ENCODE results near the gene ABAT.

ABAT gene

DNA sequence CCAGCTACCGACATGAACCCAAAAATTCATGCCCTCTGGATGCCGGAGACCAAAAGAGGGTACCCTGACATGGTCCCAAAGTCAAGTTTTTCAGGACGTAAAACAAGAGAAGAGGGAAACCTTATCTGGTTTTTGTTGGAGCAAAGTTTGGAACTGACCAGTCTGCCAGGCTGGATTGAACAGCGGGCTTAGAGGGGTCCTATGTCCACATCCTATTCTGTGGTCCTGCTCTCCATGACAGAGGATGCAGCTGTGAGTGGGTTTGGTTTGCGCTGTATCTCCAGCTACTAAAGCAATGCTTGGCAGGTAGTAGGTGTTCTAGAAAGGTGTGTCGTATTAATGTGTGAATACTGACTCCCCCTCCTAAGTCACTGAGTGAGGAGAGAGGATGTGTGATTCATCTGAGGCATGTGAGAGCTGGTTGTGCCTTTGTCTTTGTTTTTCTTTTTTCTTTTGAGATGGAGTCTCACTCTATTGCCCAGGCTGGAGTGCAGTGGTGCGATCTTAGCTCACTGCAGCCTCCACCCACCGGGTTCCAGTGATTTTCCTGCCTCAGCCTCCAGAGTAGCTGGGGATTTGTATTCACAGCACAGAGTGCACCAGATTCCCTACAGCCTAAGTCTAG is 154.2 kb downstream of the ABAT start:
- TF ChIP-seq ZC3H10 (CRISPR knock-in tag; IDR thresholded peaks at IDR 0.05), result no peak
- TF ChIP-seq CSDC2 (CRISPR knock-in tag; IDR thresholded peaks at IDR 0.05), result no peak
- TF ChIP-seq, protein P1, sequence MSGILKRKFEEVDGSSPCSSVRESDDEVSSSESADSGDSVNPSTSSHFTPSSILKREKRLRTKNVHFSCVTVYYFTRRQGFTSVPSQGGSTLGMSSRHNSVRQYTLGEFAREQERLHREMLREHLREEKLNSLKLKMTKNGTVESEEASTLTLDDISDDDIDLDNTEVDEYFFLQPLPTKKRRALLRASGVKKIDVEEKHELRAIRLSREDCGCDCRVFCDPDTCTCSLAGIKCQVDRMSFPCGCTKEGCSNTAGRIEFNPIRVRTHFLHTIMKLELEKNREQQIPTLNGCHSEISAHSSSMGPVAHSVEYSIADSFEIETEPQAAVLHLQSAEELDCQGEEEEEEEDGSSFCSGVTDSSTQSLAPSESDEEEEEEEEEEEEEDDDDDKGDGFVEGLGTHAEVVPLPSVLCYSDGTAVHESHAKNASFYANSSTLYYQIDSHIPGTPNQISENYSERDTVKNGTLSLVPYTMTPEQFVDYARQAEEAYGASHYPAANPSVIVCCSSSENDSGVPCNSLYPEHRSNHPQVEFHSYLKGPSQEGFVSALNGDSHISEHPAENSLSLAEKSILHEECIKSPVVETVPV (CRISPR knock-in tag; IDR thresholded peaks at IDR 0.05), result no peak
- TF ChIP-seq SNAI2 (CRISPR knock-in tag; IDR thresholded peaks at IDR 0.05), result no peak
- no peak for TF ChIP-seq ARNTL (CRISPR knock-in tag; IDR thresholded peaks at IDR 0.05; ENCODE audit: borderline replicate concordance, low read depth)
- no peak for TF ChIP-seq GLIS3 (CRISPR knock-in tag; IDR thresholded peaks at IDR 0.05)
- TF ChIP-seq, protein P2, sequence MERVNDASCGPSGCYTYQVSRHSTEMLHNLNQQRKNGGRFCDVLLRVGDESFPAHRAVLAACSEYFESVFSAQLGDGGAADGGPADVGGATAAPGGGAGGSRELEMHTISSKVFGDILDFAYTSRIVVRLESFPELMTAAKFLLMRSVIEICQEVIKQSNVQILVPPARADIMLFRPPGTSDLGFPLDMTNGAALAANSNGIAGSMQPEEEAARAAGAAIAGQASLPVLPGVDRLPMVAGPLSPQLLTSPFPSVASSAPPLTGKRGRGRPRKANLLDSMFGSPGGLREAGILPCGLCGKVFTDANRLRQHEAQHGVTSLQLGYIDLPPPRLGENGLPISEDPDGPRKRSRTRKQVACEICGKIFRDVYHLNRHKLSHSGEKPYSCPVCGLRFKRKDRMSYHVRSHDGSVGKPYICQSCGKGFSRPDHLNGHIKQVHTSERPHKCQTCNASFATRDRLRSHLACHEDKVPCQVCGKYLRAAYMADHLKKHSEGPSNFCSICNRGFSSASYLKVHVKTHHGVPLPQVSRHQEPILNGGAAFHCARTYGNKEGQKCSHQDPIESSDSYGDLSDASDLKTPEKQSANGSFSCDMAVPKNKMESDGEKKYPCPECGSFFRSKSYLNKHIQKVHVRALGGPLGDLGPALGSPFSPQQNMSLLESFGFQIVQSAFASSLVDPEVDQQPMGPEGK (CRISPR knock-in tag; IDR thresholded peaks at IDR 0.05; ENCODE audit: borderline replicate concordance), result no peak
- no peak for TF ChIP-seq ZFP30 (CRISPR knock-in tag; IDR thresholded peaks at IDR 0.05)
- no peak for TF ChIP-seq RARB (CRISPR knock-in tag; IDR thresholded peaks at IDR 0.05)
- TF ChIP-seq, protein P3, sequence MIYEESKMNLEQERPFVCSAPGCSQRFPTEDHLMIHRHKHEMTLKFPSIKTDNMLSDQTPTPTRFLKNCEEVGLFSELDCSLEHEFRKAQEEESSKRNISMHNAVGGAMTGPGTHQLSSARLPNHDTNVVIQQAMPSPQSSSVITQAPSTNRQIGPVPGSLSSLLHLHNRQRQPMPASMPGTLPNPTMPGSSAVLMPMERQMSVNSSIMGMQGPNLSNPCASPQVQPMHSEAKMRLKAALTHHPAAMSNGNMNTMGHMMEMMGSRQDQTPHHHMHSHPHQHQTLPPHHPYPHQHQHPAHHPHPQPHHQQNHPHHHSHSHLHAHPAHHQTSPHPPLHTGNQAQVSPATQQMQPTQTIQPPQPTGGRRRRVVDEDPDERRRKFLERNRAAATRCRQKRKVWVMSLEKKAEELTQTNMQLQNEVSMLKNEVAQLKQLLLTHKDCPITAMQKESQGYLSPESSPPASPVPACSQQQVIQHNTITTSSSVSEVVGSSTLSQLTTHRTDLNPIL (CRISPR knock-in tag; IDR thresholded peaks at IDR 0.05; ENCODE audit: low read depth), result no peak
- TF ChIP-seq ZNF565 (CRISPR knock-in tag; conservative IDR thresholded peaks at IDR 0.05; ENCODE audit: low read depth), result no peak
- no peak for TF ChIP-seq TCF4 (CRISPR knock-in tag; IDR thresholded peaks at IDR 0.05; ENCODE audit: borderline replicate concordance)
- TF ChIP-seq ISL1 (CRISPR knock-in tag; IDR thresholded peaks at IDR 0.05), result no peak
- TF ChIP-seq OSR1 (CRISPR knock-in tag; IDR thresholded peaks at IDR 0.05), result no peak
- no peak for TF ChIP-seq ZNF8 (CRISPR knock-in tag; IDR thresholded peaks at IDR 0.05)
- TF ChIP-seq, protein P4, sequence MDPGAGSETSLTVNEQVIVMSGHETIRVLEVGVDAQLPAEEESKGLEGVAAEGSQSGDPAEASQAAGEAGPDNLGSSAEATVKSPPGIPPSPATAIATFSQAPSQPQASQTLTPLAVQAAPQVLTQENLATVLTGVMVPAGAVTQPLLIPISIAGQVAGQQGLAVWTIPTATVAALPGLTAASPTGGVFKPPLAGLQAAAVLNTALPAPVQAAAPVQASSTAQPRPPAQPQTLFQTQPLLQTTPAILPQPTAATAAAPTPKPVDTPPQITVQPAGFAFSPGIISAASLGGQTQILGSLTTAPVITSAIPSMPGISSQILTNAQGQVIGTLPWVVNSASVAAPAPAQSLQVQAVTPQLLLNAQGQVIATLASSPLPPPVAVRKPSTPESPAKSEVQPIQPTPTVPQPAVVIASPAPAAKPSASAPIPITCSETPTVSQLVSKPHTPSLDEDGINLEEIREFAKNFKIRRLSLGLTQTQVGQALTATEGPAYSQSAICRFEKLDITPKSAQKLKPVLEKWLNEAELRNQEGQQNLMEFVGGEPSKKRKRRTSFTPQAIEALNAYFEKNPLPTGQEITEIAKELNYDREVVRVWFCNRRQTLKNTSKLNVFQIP (CRISPR knock-in tag; IDR thresholded peaks at IDR 0.05; ENCODE audit: borderline replicate concordance, low read depth), result no peak
- TF ChIP-seq, protein P5, sequence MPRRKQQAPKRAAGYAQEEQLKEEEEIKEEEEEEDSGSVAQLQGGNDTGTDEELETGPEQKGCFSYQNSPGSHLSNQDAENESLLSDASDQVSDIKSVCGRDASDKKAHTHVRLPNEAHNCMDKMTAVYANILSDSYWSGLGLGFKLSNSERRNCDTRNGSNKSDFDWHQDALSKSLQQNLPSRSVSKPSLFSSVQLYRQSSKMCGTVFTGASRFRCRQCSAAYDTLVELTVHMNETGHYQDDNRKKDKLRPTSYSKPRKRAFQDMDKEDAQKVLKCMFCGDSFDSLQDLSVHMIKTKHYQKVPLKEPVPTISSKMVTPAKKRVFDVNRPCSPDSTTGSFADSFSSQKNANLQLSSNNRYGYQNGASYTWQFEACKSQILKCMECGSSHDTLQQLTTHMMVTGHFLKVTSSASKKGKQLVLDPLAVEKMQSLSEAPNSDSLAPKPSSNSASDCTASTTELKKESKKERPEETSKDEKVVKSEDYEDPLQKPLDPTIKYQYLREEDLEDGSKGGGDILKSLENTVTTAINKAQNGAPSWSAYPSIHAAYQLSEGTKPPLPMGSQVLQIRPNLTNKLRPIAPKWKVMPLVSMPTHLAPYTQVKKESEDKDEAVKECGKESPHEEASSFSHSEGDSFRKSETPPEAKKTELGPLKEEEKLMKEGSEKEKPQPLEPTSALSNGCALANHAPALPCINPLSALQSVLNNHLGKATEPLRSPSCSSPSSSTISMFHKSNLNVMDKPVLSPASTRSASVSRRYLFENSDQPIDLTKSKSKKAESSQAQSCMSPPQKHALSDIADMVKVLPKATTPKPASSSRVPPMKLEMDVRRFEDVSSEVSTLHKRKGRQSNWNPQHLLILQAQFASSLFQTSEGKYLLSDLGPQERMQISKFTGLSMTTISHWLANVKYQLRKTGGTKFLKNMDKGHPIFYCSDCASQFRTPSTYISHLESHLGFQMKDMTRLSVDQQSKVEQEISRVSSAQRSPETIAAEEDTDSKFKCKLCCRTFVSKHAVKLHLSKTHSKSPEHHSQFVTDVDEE (CRISPR knock-in tag; IDR thresholded peaks at IDR 0.05), result no peak
- TF ChIP-seq ZFP3 (CRISPR knock-in tag; IDR thresholded peaks at IDR 0.05), result no peak
- ATAC-seq, result no peak

DNA sequence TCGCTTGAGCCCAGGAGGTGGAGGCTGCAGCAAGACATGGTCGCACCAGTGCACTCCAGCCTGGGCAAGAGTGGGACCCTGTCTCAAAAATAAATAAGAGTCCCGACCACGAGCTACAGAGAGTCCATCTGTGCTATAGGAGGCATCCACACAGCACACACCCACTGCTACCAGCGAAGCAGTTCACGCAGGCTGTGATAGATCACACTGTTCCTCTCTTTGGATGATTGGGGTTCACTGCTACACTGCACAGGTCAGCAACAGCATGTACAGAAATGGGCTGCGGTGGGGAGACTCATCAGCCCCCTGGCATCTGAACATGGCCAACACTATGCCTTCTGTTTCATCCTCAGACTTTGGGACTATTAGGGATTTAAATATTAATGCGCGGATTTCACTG is 157.0 kb downstream of the ABAT start:
- TF ChIP-seq ISL1 (CRISPR knock-in tag; IDR thresholded peaks at IDR 0.05) (no peak), OSR1 (CRISPR knock-in tag; IDR thresholded peaks at IDR 0.05) (no peak), ESRRG (CRISPR knock-in tag; IDR thresholded peaks at IDR 0.05) (no peak), BACH2 (CRISPR knock-in tag; IDR thresholded peaks at IDR 0.05; ENCODE audit: borderline replicate concordance) (no peak), RARB (CRISPR knock-in tag; IDR thresholded peaks at IDR 0.05) (no peak), TCF4 (CRISPR knock-in tag; IDR thresholded peaks at IDR 0.05; ENCODE audit: borderline replicate concordance) (no peak), TOX (CRISPR knock-in tag; IDR thresholded peaks at IDR 0.05; ENCODE audit: borderline replicate concordance) (no peak), ZFP3 (CRISPR knock-in tag; IDR thresholded peaks at IDR 0.05) (no peak), SNAI2 (CRISPR knock-in tag; IDR thresholded peaks at IDR 0.05) (no peak), ZNF8 (CRISPR knock-in tag; IDR thresholded peaks at IDR 0.05) (no peak), ZNF70 (CRISPR knock-in tag; IDR thresholded peaks at IDR 0.05) (no peak), ARNTL (CRISPR knock-in tag; IDR thresholded peaks at IDR 0.05; ENCODE audit: borderline replicate concordance, low read depth) (no peak)
- TF ChIP-seq, protein P1 (CRISPR knock-in tag; IDR thresholded peaks at IDR 0.05), result no peak
- TF ChIP-seq, protein P2 (CRISPR knock-in tag; IDR thresholded peaks at IDR 0.05; ENCODE audit: borderline replicate concordance), result no peak
- no peak for ATAC-seq

All from SK-N-SH treated with all-trans-retinoic acid at 6 μM for 48 hours (cell line).